GM12878 (cell line): Measurements from ENCODE around the gene COMMD3. TPM values are rescaled to one million over a fixed set of nuclear protein-coding genes. Genes with fewer than 3 reads are reported as not detected.

Experiments used
- ATAC-seq: fragments of 200-7000 bp; cut with Tn5 transposase; 3 replicates; pipeline ENCODE4 v1.9.1; 2020; ENCODE audit warnings: mild to moderate bottlenecking, moderate library complexity
- BruUV-seq: library from RNA; stranded (reverse); fragments of 400-500 nt; replicated peaks from 2 replicates; lab custom pipeline; 2021; lab: Mats Ljungman, UMichigan
- CTCF ChIA-PET: fragments of 300-600 bp; sonication (Branson Sonifier 250); formaldehyde crosslinking; extraction: SDS; loops from one replicate; lab custom pipeline; 2021; ENCODE audit warnings: inconsistent platforms; lab: Yijun Ruan, JAX
- POLR2A ChIA-PET: fragments of 350-600 bp; formaldehyde crosslinking; extraction: SDS; loops from one replicate; lab custom pipeline; 2021; ENCODE audit warnings: inconsistent platforms; lab: Charles Lee
- RAD21 ChIA-PET: fragments of 300-600 bp; sonication (Branson Sonifier 250); formaldehyde crosslinking; loops from one replicate; lab custom pipeline; 2023; ENCODE audit warnings: antibody characterized with exemption; ENCODE audit not compliant: unreplicated experiment; lab: Charles Lee
- SMC1A ChIA-PET: fragments of 300-600 bp; sonication (Branson Sonifier 250); formaldehyde crosslinking; loops from one replicate; lab custom pipeline; 2023; ENCODE audit not compliant: unreplicated experiment, uncharacterized antibody; lab: Charles Lee
- DNase-seq: peaks from one replicate; pipeline ENCODE4 v3.0.0-alpha.2; 2011; ENCODE audit warnings: low read depth, low spot score
- FAIRE-seq: peaks from 3 replicates; lab custom pipeline; 2011; peaks lifted over from hg19 to GRCh38; lab: Jason Lieb, UNC
- H2AFZ ChIP-seq: 2 replicates; pipeline ENCODE4 v1.6.0; 2011; ENCODE audit warnings: low read depth, low read length, control low read depth; ENCODE audit not compliant: control insufficient read depth
- H3K27ac ChIP-seq: 2 replicates; pipeline ENCODE4 v1.5.1; 2011; ENCODE audit warnings: control low read depth; ENCODE audit not compliant: control insufficient read depth, insufficient read depth
- H3K27me3 ChIP-seq, 2 experiments: replicated peaks in 1 of 2; 2 replicates each; pipeline versions ENCODE4 v1.6.0 to v1.6.1; 2011; ENCODE audit warnings: low read length in 1 of 2; ENCODE audit not compliant: control insufficient read depth in 2 of 2, insufficient read depth in 2 of 2
- H3K36me3 ChIP-seq, 2 experiments: 2 replicates each; pipeline ENCODE4 v1.5.1; 2011; ENCODE audit warnings: low read length in 1 of 2; ENCODE audit not compliant: control insufficient read depth in 2 of 2, insufficient read depth in 2 of 2
- H3K4me1 ChIP-seq: 2 replicates; pipeline ENCODE4 v1.6.1; 2011; ENCODE audit warnings: mild to moderate bottlenecking, low read length, moderate library complexity, mixed read lengths; ENCODE audit not compliant: control insufficient read depth, insufficient read depth
- H3K4me2 ChIP-seq: 2 replicates; pipeline ENCODE4 v1.6.0; 2011; ENCODE audit warnings: control low read depth; ENCODE audit not compliant: control insufficient read depth, insufficient read depth
- H3K4me3 ChIP-seq: fragments of 200-600 bp; sonication (generic); 2 replicates; pipeline ENCODE4 v1.5.1; 2016
- H3K79me2 ChIP-seq: 2 replicates; pipeline ENCODE4 v1.6.0; 2011; ENCODE audit warnings: low read length; ENCODE audit not compliant: control insufficient read depth, insufficient read depth
- H3K9ac ChIP-seq: 2 replicates; pipeline ENCODE4 v1.8.0; 2011; ENCODE audit warnings: low read length, control low read depth, mixed read lengths; ENCODE audit not compliant: control insufficient read depth, insufficient read depth
- H3K9me3 ChIP-seq: replicated peaks from 3 replicates; pipeline ENCODE4 v1.5.1; 2011; ENCODE audit warnings: mild to moderate bottlenecking, low read length; ENCODE audit not compliant: control insufficient read depth, insufficient read depth
- H4K20me1 ChIP-seq: 2 replicates; pipeline ENCODE4 v1.6.0; 2011; ENCODE audit not compliant: control insufficient read depth, insufficient read depth
- EED ChIP-seq: sonication (generic); IDR thresholded peaks from 2 replicates; pipeline ENCODE4 v1.6.1; 2016; ENCODE audit warnings: antibody characterized with exemption, low read depth
- SMAD5 ChIP-seq: IDR thresholded peaks from 2 replicates; pipeline ENCODE4 v1.6.1; 2016; ENCODE audit warnings: antibody characterized with exemption, low read depth
- SREBF1 ChIP-seq: IDR thresholded peaks from 2 replicates; pipeline ENCODE4 v1.6.1; 2012; ENCODE audit warnings: mild to moderate bottlenecking, low read length
- WGBS: methylation state at CpG from one replicate; pipeline ENCODE4 v1.1.6; 2016; ENCODE audit warnings: low lambda C conversion rate; ENCODE audit not compliant: insufficient replicate concordance, insufficient coverage; ENCODE audit errors: missing lambda C conversion rate; 5-methylcytosine and 5-hydroxymethylcytosine counted together
- in situ Hi-C: fragments of 300-500 bp; cut with MboI; formaldehyde crosslinking; loops from 9 replicates; pipeline ENCODE4 v1.14.3; 2018; ENCODE audit warnings: mixed read lengths
- intact Hi-C: fragments of 100-400 bp; cut with micrococcal nuclease; formaldehyde crosslinking; loops from one replicate; pipeline ENCODE4 v1.14.2; 2022; ENCODE audit not compliant: unreplicated experiment
- polyA plus RNA-seq, 11 experiments: library from polyadenylated mRNA; depleted of rRNA in 4 of 11; unstranded in 6 of 11; stranded (reverse) in 5 of 11; fragments of >200 nt; fragmentation: Nextera tagmentation in 4 of 11; fragmentation: Illumina TruSeq in 1 of 11; extraction: Ambion mirVana in 4 of 11; extraction: Trizol in 1 of 11; gene quantifications; 1 replicate in 1 of 11; 2 replicates in 10 of 11; pipeline versions ENCODE4 v1.2.1 to v1.2.3, GENCODE V29; 2011 to 2016; ENCODE audit warnings: inconsistent platforms in 2 of 11, missing spikeins in 2 of 11, low read depth in 1 of 11
- total RNA-seq, 4 experiments: library from RNA; depleted of rRNA in 3 of 4; stranded (reverse); fragments of >200 nt in 3 of 4; fragmentation: Illumina TruSeq in 1 of 4; extraction: Trizol in 1 of 4; gene quantifications; 2 replicates each; pipeline versions ENCODE4 v1.2.1 to v1.2.3, GENCODE V29; 2013 to 2021
- TF ChIP-seq, protein P1 (sequence below): fragments of 450-650 bp; IDR thresholded peaks from 2 replicates; pipeline ENCODE4 v1.6.1; 2017; ENCODE audit warnings: mild to moderate bottlenecking, low read depth, inconsistent platforms; ENCODE audit not compliant: poor library complexity, severe bottlenecking
- TF ChIP-seq, protein P2 (sequence below): IDR thresholded peaks from 2 replicates; pipeline ENCODE4 v1.6.1; 2012; ENCODE audit warnings: mild to moderate bottlenecking, low read depth, low read length

Gene COMMD3
- total and polyA plus RNA-seq, 10 of the 15 experiments (the other 5 are each of a cell fraction or from before 2014, with no cell fraction given), result 64.5 to 248 (median 84.4) TPM

DNA sequence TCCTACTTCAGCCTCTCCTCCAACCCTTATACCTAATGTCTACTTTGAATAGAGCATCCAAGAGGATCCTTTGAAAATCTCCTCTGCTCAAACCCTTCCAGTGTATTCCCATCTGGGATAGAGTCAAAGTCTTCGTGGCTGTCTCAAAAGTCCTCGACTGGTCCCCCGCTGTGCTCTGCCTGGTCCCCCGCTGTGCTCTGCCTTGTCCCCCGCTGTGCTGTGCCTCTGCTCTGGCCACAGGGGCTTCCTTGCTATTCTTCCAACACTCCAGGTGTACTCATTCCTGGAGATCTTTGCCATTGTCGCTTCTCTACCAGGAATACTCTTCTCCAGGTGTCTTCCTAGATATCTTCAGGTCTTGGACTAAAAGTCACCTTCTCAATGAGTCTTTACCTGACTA lies 36.1 kb upstream of the COMMD3 start:
- BruUV-seq, result no TSS peak
- POLR2A ChIA-PET, result no interaction called here

More for the DNA sequence above, 36.1 kb upstream of the COMMD3 start:
- H3K4me1 ChIP-seq, result no peaks in the 10 kb centered on the region
- no peak overlapping the region for H3K9ac ChIP-seq
- ChIA-PET CTCF (no interaction called here), SMC1A (no interaction called here), RAD21 (no interaction called here)
- no peaks in the 10 kb centered on the region; a peak in 3 of 4 replicates for H3K27me3 ChIP-seq
- intact Hi-C loops (no loop called here), in situ Hi-C loops (no loop called here)
- no peaks in the 10 kb centered on the region for H4K20me1 ChIP-seq
- no peak overlapping the region for H3K27ac ChIP-seq
- no peaks in the 10 kb centered on the region for H3K36me3 ChIP-seq
- H3K9me3 ChIP-seq, result no peaks in the 10 kb centered on the region
- no peak for ATAC-seq
- TF ChIP-seq, protein P1, sequence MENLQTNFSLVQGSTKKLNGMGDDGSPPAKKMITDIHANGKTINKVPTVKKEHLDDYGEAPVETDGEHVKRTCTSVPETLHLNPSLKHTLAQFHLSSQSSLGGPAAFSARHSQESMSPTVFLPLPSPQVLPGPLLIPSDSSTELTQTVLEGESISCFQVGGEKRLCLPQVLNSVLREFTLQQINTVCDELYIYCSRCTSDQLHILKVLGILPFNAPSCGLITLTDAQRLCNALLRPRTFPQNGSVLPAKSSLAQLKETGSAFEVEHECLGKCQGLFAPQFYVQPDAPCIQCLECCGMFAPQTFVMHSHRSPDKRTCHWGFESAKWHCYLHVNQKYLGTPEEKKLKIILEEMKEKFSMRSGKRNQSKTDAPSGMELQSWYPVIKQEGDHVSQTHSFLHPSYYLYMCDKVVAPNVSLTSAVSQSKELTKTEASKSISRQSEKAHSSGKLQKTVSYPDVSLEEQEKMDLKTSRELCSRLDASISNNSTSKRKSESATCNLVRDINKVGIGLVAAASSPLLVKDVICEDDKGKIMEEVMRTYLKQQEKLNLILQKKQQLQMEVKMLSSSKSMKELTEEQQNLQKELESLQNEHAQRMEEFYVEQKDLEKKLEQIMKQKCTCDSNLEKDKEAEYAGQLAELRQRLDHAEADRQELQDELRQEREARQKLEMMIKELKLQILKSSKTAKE, result no peak
- TF ChIP-seq EED (no peak), SREBF1 (no peak), SMAD5 (no peak)
- TF ChIP-seq, protein P2, sequence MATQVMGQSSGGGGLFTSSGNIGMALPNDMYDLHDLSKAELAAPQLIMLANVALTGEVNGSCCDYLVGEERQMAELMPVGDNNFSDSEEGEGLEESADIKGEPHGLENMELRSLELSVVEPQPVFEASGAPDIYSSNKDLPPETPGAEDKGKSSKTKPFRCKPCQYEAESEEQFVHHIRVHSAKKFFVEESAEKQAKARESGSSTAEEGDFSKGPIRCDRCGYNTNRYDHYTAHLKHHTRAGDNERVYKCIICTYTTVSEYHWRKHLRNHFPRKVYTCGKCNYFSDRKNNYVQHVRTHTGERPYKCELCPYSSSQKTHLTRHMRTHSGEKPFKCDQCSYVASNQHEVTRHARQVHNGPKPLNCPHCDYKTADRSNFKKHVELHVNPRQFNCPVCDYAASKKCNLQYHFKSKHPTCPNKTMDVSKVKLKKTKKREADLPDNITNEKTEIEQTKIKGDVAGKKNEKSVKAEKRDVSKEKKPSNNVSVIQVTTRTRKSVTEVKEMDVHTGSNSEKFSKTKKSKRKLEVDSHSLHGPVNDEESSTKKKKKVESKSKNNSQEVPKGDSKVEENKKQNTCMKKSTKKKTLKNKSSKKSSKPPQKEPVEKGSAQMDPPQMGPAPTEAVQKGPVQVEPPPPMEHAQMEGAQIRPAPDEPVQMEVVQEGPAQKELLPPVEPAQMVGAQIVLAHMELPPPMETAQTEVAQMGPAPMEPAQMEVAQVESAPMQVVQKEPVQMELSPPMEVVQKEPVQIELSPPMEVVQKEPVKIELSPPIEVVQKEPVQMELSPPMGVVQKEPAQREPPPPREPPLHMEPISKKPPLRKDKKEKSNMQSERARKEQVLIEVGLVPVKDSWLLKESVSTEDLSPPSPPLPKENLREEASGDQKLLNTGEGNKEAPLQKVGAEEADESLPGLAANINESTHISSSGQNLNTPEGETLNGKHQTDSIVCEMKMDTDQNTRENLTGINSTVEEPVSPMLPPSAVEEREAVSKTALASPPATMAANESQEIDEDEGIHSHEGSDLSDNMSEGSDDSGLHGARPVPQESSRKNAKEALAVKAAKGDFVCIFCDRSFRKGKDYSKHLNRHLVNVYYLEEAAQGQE, result no peak
- no peak for FAIRE-seq
- 57% methylated on average over 6 of the region's 6 CpGs for WGBS
- H3K4me2 ChIP-seq, result no peak overlapping the region
- no peak for DNase-seq
- no peak overlapping the region for H2AFZ ChIP-seq
- no peaks in the 10 kb centered on the region for H3K79me2 ChIP-seq
- H3K4me3 ChIP-seq, result no peak overlapping the region
